ENCODE results near the gene CHPT1.
"Not testable (repeated sequence)": the region's sequence is repeated elsewhere in the genome, so short reads cannot be mapped to it uniquely, and the experiment has no call there.

CHPT1 gene

GRCh38 chr12:101722392-101722791 lies 25.0 kb downstream of the CHPT1 start:
- DNase-seq (ENCODE audit: low spot score) = no peak

GRCh38 chr12:101727098-101727497 lies 29.7 kb downstream of the CHPT1 start:
- no peak for DNase-seq (ENCODE audit: low spot score)

GRCh38 chr12:101729842-101730241 lies 32.4 kb downstream of the CHPT1 start:
- no peak for DNase-seq (ENCODE audit: low spot score)

- no peak for DNase-seq (ENCODE audit: low spot score)
Measured at GRCh38 chr12:101732318-101732717, 34.9 kb downstream of the CHPT1 start.

- DNase-seq (ENCODE audit: low spot score) = no peak
Measured at GRCh38 chr12:101733166-101733565, 35.7 kb downstream of the CHPT1 start.

GRCh38 chr12:101734482-101734881 lies 37.0 kb downstream of the CHPT1 start:
- not testable (repeated sequence) for DNase-seq (ENCODE audit: low spot score)

- no peak for DNase-seq (ENCODE audit: low spot score)
Measured at GRCh38 chr12:101737476-101737875, 40.0 kb downstream of the CHPT1 start.

GRCh38 chr12:101738920-101739665 lies 41.7 kb downstream of the CHPT1 start, which contains the start of gene SYCP3:
Gene SYCP3, minus strand, starts transcription at chr12:101739462. Its CDS starts 1,527 bp downstream, at chr12:101737935.
- DNase-seq (ENCODE audit: low spot score) = no peak

- DNase-seq (ENCODE audit: low spot score) = no peak
Measured at GRCh38 chr12:101740566-101740965, 43.1 kb downstream of the CHPT1 start.

- no peak for DNase-seq (ENCODE audit: low spot score)
Measured at GRCh38 chr12:101740980-101741379, 43.5 kb downstream of the CHPT1 start.

GRCh38 chr12:101743242-101743641 lies 45.8 kb downstream of the CHPT1 start:
- DNase-seq (ENCODE audit: low spot score) = no peak

GRCh38 chr12:101743724-101744472 lies 46.5 kb downstream of the CHPT1 start:
- DNase-seq (ENCODE audit: low spot score) = no peak

- no peak for DNase-seq (ENCODE audit: low spot score)
Measured at GRCh38 chr12:101745481-101745880, 48.0 kb downstream of the CHPT1 start.

GRCh38 chr12:101746196-101746595 lies 48.8 kb downstream of the CHPT1 start:
- DNase-seq (ENCODE audit: low spot score) = no peak

- DNase-seq (ENCODE audit: low spot score) = no peak
Measured at GRCh38 chr12:101746661-101747060, 49.2 kb downstream of the CHPT1 start.

GRCh38 chr12:101747697-101748096 lies 50.3 kb downstream of the CHPT1 start:
- DNase-seq (ENCODE audit: low spot score) = no peak

- no peak for DNase-seq (ENCODE audit: low spot score)
Measured at GRCh38 chr12:101748907-101749306, 51.5 kb downstream of the CHPT1 start.

GRCh38 chr12:101749657-101750056 lies 52.2 kb downstream of the CHPT1 start:
- no peak for DNase-seq (ENCODE audit: low spot score)

- no peak for DNase-seq (ENCODE audit: low spot score)
Measured at GRCh38 chr12:101750152-101750551, 52.7 kb downstream of the CHPT1 start.

- DNase-seq (ENCODE audit: low spot score) = no peak
Measured at GRCh38 chr12:101759396-101760047, 62.1 kb downstream of the CHPT1 start.

- no peak for DNase-seq (ENCODE audit: low spot score)
Measured at GRCh38 chr12:101761350-101761749, 63.9 kb downstream of the CHPT1 start.

- DNase-seq (ENCODE audit: low spot score) = no peak
Measured at GRCh38 chr12:101761781-101762180, 64.3 kb downstream of the CHPT1 start.
